Breast epithelium (tissue), 4 donors: ENCODE measurements around the gene INSR. TPM values are rescaled to one million over a fixed set of nuclear protein-coding genes. Genes with fewer than 3 reads are reported as not detected.

ENCODE experiments used
- DNase-seq, 2 donors: peaks; one replicate each; pipeline ENCODE4 v3.0.0-alpha.2; 2019; ENCODE audit warnings: low spot score in 2 of 2
- H3K27ac ChIP-seq, 2 donors: fragments of 200-600 bp; sonication (generic) in 1 of 2; one replicate each; pipeline ENCODE4 v1.5.1; 2016 to 2019; ENCODE audit warnings: mild to moderate bottlenecking in 1 of 2
- H3K27me3 ChIP-seq, 2 donors: fragments of 200-600 bp; sonication (generic) in 1 of 2; one replicate each; pipeline versions ENCODE4 v1.5.1 to v1.6.0; 2017 to 2019; ENCODE audit warnings: control low read depth in 1 of 2, mild to moderate bottlenecking in 1 of 2
- H3K36me3 ChIP-seq: fragments of 200-600 bp; one replicate; pipeline ENCODE4 v1.5.1; 2019
- H3K4me1 ChIP-seq, 2 donors: fragments of 200-600 bp; sonication (generic); one replicate each; pipeline ENCODE4 v1.5.1; 2016 to 2019; ENCODE audit warnings: control low read depth in 1 of 2
- H3K4me3 ChIP-seq, 3 donors: fragments of 200-600 bp; sonication (generic); 1 replicate in 2 of 3; 2 replicates in 1 of 3; pipeline ENCODE4 v1.5.1; 2016 to 2019; ENCODE audit warnings: mild to moderate bottlenecking in 3 of 3, moderate library complexity in 2 of 3
- H3K9me3 ChIP-seq, 2 donors: fragments of 200-600 bp; sonication (generic) in 1 of 2; one replicate each; pipeline ENCODE4 v1.5.1; 2016 to 2019; ENCODE audit warnings: control low read depth in 1 of 2
- CTCF ChIP-seq, 3 donors: fragments of 450-650 bp; IDR thresholded peaks; one replicate each; pipeline ENCODE4 v1.5.1; 2016 to 2017; ENCODE audit warnings: antibody characterized with exemption in 3 of 3, mild to moderate bottlenecking in 3 of 3, moderate library complexity in 3 of 3
- POLR2A ChIP-seq: fragments of 450-650 bp; IDR thresholded peaks from one replicate; pipeline ENCODE4 v1.6.1; 2016; ENCODE audit warnings: antibody characterized with exemption, mild to moderate bottlenecking, moderate library complexity
- POLR2AphosphoS5 ChIP-seq, 3 donors: sonication (generic); formaldehyde crosslinking; IDR thresholded peaks; one replicate each; pipeline ENCODE4 v1.6.1; 2017; ENCODE audit warnings: antibody characterized with exemption in 3 of 3
- intact Hi-C: fragments of 100-400 bp; cut with DNase I; formaldehyde crosslinking; loops from one replicate; pipeline ENCODE4 v1.15.1; 2023; ENCODE audit warnings: low total_unique reads
- total RNA-seq, 3 donors: library from RNA; depleted of rRNA; stranded (reverse); fragments of >200 nt; gene quantifications; one replicate each; pipeline ENCODE4 v1.1.0, GENCODE V29; 2016

INSR gene
- 100 to 1,000 TPM in 2 of 3 donors, 10 to 100 TPM in 1; 66.3 to 108 (median 104) TPM for total RNA-seq

GRCh38 chr19:7293762-7294557 lies at the start of gene INSR:
INSR (minus strand) TSS chr19:7294414; CDS start chr19:7293891, 523 bp downstream.
- Histone ChIP-seq H3K36me3 (no peaks in the 10 kb centered on the region), H3K27me3 (no peaks in the 10 kb centered on the region), H3K27ac (peak within 1 kb of the TSS; percentile 93 to 95), H3K9me3 (no peaks in the 10 kb centered on the region), H3K4me1 (no peaks in the 10 kb centered on the region), H3K4me3 (peak within 1 kb of the TSS; percentile 97 to 98 (median 97))
- intact Hi-C loops, result loop anchor here (1.0 to 5.0 kb wide), 2 partner anchors 98 to 1008 kb away; no protein-coding TSS in a partner anchor
- DNase-seq, result peak; percentile 86 to 91
- TF ChIP-seq POLR2AphosphoS5 (IDR thresholded peaks at IDR 0.05) (peak; percentile 58 to 75 (median 75)), POLR2A (no peak), CTCF (IDR thresholded peaks at IDR 0.05) (no peak)

GRCh38 chr19:7342143-7342542 lies 47.9 kb upstream of the INSR start:
- Histone ChIP-seq H3K36me3 (no peaks in the 10 kb centered on the region), H3K27me3 (no peaks in the 10 kb centered on the region), H3K27ac (no peak overlapping the region), H3K4me1 (no peaks in the 10 kb centered on the region), H3K4me3 (no peak overlapping the region), H3K9me3 (no peaks in the 10 kb centered on the region)
- TF ChIP-seq POLR2A, result no peak
- TF ChIP-seq CTCF (IDR thresholded peaks at IDR 0.05), result no peak
- no peak for TF ChIP-seq POLR2AphosphoS5 (IDR thresholded peaks at IDR 0.05)
- intact Hi-C loops, result loop anchor here (5.0 kb wide), 1 partner anchor 430 kb away; no protein-coding TSS in a partner anchor
- DNase-seq, result no peak

- Histone ChIP-seq H3K27ac (no peak overlapping the region), H3K4me1 (no peaks in the 10 kb centered on the region), H3K27me3 (no peaks in the 10 kb centered on the region), H3K4me3 (no peak overlapping the region), H3K36me3 (no peaks in the 10 kb centered on the region), H3K9me3 (no peaks in the 10 kb centered on the region)
- DNase-seq, result peak; percentile 64 to 73
- TF ChIP-seq POLR2A (no peak), POLR2AphosphoS5 (IDR thresholded peaks at IDR 0.05) (peak in 1 of 3 donors; percentile 34), CTCF (IDR thresholded peaks at IDR 0.05) (peak; percentile 87 to 96 (median 94))
- intact Hi-C loops, result loop anchor here (5.0 kb wide), 1 partner anchor 429 kb away; no protein-coding TSS in a partner anchor
Observed at GRCh38 chr19:7340959-7341837, 47.0 kb upstream of the INSR start.

GRCh38 chr19:7337380-7338194 lies 43.4 kb upstream of the INSR start:
- no peak for DNase-seq
- H3K27ac ChIP-seq, result no peak overlapping the region
- H3K36me3 ChIP-seq, result no peaks in the 10 kb centered on the region
- H3K4me1 ChIP-seq, result no peaks in the 10 kb centered on the region
- no peaks in the 10 kb centered on the region for H3K27me3 ChIP-seq
- H3K4me3 ChIP-seq, result no peak overlapping the region
- H3K9me3 ChIP-seq, result no peaks in the 10 kb centered on the region
- intact Hi-C loops, result no loop called here
- TF ChIP-seq POLR2AphosphoS5 (IDR thresholded peaks at IDR 0.05), result no peak
- no peak for TF ChIP-seq POLR2A
- TF ChIP-seq CTCF (IDR thresholded peaks at IDR 0.05), result no peak
